ENCODE data around the gene SNX9.
"Not testable (repeated sequence)": the region's sequence is repeated elsewhere in the genome, so short reads cannot be mapped to it uniquely, and the experiment has no call there.

Gene SNX9

DNA sequence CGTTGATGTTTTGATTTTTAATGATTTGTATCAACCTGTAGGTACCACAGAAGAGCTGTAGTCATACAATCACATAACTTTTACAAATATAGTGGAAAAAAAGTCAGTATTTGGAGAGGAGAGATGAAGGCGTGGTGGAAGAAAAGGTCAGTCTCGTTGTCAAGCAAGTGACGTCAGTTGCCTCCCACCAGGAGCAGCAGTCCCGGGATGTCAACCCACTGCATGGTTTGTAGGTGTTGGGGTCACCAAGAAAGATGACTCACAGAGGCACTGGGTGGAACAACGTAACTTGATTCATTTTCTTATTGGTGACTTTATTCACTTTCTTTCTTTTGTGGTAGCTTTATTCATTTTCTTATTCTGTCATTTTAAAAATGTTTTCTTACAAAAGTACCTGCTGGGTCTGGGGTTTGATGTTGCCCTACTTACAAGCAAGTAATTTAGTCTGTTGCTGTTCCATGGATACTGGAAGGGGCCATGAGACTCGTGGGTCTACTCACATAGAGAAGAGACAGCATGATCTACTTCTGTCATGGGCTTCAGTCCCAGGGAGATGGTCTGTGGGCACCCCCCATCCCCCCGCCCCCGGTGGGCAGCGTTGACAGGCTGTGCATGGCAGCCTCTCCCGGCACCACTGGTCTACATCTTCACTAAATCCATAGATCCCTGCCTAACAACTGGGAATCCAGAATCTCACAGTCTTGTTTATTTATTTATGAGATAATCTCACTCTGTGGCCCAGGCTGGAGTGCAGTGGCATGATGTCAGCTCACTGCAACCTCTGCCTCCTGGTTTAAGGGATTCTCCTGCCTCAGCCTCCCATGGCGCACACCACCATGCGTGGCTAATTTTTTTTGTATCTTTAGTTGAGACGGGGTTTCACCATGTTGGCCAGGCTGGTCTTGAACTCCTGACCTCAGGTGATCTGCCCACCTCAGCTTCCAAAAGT, 122.2 kb downstream of the SNX9 start:
- DNase-seq (ENCODE audit: insufficient read length, low spot score) (no peak), FAIRE-seq (no peak)

DNA sequence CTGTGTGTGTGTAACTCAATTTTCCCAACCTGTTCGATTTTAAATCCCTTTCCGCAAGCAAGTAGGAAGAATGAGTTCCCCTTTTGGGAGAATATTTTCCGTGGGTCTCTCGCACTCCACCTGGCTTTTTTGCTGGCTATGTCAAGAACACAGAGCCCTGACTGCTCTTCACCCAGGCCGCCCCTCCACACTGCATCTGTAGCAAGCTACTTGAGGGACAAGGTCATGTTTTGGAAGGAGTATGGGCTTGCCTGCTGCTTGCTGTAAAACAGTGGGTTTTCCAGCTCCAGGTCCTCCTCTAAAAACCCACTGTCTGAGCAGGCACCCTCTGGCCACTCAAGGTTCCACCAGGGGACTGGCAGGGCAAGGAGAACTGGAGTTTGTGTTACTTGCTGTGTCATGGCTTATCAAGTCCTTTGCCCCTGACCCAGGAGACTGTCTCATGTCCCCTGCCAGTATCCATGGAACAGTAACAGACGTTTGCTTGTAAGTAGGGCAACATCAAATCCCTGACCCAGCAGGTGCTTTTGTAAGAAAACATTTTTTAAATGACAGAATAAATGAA, 123.1 kb downstream of the SNX9 start:
- DNase-seq (ENCODE audit: insufficient read length, low spot score) (no peak), FAIRE-seq (no peak)

DNA sequence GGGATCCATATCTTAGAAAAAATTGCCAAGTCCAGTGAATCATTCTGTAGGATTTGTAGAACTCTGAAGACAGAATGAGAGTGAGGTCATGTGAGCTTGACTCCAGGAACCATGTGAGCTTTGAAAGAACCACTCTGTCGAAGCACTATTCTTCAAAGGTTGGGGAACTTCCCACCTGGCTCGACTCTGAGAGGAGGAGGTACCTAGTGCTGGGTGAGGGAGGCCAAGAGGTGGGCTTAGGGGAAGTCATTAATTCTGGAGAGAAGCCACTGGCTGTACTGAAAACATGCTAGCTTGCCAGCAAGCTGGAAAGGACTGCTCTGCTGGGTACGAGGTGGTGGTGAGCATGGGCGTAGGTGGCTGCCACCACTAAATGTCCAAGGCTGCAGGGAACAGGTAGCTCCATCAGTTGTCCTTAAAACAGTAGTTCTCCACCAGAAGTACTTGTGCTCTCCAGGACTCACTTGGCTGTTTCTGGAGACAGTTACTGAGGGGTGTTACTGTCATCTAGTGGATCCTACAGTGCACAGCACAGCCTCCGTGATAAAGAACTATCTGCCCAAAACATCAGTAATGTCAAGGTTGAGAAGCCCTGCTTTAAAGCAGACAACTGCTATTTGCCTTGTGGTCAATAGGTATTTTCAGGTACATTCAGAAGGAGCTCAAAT, 124.0 kb downstream of the SNX9 start:
- peak; percentile 31 for DNase-seq (ENCODE audit: insufficient read length, low spot score)
- no peak for FAIRE-seq

DNA sequence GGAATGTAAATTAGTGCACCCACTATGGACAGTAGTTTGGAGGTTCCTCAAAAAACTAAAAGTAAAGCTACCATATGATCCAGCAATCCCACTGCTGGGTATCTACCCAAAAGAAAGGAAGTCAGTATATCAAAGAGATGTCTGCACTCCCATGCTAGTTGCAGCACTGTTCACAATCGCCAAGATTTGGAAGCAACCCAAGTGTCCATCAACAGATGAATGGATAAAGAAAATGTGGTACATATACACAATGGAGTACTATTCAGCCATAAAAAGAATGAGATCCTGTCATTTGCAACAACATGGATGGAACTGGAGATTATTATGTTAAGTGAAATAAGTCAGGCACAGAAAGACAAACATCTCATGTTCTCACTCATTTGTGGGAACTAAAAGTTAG, 127.9 kb downstream of the SNX9 start:
- not testable (repeated sequence) for DNase-seq (ENCODE audit: insufficient read length, low spot score); FAIRE-seq

- FAIRE-seq (no peak), DNase-seq (ENCODE audit: insufficient read length, low spot score) (no peak)
Observed at GRCh38 chr6:157951828-157952227, 128.8 kb downstream of the SNX9 start.

GRCh38 chr6:157952861-157953351, 129.9 kb downstream of the SNX9 start:
- no peak for DNase-seq (ENCODE audit: insufficient read length, low spot score)
- no peak for FAIRE-seq

- FAIRE-seq (no peak), DNase-seq (ENCODE audit: insufficient read length, low spot score) (no peak)
Observed at GRCh38 chr6:157953580-157954091, 130.6 kb downstream of the SNX9 start.

DNA sequence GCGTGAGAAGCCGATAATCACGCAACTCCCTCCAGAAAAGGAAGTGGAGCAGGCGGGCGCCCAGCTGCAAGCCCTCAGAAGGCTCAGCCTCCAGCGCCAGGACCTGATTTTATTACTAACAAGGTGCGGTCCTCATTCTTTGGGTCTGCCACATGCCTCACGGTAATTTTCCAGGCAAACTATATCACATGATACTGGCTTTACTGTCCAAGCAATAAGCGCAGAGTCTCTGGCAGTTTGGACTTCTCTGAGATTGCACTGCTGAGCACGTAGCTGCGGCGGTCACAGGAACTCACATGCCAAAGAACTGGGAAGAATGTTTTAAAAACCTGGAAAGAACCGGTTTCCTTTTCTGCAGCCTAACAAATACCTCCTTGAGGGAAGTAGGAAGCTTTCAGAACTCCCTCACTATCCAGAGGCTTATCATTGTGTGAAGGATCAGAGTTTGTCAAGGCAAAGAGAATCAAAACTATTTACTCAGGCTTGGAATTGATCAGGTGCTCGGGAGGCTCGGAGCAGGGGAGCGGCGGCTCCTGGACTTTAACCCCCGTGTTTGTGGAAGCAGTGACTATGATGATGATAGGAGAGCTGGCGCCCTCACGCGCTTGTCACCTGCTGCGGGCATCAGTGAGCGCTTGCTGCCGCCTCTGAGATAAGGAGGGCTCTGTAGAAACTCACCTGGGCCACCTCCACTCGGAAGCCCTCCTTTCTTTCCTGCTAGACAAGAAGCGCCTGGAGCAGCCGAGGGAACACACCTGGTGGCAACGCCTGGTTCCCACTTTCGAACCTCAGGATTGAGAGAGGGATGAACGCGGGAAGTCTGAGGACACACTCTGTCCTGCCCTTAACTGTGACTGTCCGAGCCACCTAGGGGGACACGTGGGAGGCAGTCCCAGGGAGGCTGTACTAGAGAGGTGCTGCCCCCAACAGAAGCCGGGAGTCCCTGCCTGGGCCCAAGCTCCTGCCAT, 131.4 kb downstream of the SNX9 start:
- FAIRE-seq = no peak

DNA sequence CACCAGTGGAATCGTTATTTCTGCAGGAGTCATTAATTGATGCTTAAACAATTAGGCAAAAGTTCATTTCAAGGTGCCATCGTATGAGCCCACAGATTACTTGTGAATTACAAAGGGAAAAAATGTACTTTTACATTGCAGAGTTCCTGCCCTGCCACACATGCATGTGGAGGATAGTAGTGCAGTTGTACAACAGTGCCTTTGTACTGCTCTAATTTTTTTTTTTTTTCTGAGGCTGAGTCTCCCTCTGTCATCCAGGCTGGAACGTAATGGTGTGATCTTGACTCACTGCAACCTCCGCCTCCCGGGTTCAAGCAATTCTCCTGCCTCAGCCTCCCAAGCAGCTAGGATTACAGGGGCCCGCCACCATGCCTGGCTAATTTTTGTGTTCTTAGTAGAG, 132.6 kb downstream of the SNX9 start:
- DNase-seq (ENCODE audit: insufficient read length, low spot score) = no peak
- no peak for FAIRE-seq

More for the DNA sequence above, 131.4 kb downstream of the SNX9 start:
- no peak for DNase-seq (ENCODE audit: insufficient read length, low spot score)

DNA sequence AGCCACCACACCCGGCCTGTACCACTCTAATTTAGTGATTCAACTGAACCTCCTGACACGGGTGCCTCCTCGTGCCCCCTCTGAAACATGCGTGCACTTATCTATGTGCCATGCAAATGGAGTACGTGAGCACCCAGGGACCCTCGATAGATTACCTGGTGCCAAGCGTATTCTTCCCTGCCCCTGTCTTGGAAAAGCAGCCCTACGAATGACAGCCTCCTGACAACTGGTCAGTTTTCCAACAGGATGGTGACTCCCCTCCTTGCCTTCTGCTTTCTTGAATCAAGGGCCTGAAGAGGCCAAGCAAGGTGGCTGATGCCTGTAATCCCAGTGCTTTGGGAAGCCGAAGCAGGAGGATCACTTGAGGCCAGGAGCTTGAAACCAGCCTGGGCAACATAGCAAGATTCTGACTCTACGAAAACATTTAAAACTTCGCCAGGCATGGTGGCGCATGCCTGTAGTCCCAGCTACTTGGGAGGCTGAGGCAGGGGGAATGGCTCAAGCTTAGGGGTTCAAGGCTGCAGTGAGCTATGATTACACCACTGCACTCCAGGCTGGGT, 133.2 kb downstream of the SNX9 start:
- DNase-seq (ENCODE audit: insufficient read length, low spot score) (no peak), FAIRE-seq (no peak)

DNA sequence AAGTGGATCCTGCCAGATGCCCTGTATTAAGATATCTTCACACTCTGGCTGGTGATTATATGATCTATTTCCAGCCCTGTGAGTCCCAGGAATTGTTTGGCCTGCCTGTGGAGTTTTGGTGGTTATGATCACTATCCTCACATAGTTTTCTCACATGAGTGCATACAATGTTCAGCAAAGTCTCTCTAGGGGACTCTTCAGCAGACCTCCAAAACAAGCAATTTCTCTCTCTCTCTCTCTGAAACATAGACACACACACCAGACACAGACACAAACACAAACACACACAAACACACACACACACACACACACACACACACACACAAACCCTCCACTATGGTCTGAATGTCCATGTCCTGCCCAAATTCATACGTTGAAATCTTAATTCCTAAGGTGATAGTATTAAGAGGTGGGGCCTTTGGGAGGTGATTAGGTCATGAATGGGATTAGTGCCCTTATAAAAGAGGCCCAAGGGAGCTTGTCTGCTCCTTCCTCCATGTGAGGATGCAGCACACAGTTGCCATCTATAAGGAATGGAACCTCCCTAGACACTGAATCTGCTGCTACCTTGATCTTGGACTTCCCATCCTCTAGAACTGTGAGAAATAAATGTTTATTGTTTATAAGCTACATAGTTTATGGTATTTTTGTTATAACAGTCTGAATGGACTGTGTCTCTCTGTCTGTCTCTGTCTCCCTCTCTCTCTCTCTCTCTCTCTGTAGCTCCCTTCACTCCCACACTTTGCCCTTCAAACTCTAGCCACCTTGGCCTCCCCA, 136.6 kb downstream of the SNX9 start:
- DNase-seq (ENCODE audit: insufficient read length, low spot score) (no peak), FAIRE-seq (no peak)

- FAIRE-seq (no peak), DNase-seq (ENCODE audit: insufficient read length, low spot score) (no peak)
Observed at GRCh38 chr6:157961153-157961831, 138.2 kb downstream of the SNX9 start.

DNA sequence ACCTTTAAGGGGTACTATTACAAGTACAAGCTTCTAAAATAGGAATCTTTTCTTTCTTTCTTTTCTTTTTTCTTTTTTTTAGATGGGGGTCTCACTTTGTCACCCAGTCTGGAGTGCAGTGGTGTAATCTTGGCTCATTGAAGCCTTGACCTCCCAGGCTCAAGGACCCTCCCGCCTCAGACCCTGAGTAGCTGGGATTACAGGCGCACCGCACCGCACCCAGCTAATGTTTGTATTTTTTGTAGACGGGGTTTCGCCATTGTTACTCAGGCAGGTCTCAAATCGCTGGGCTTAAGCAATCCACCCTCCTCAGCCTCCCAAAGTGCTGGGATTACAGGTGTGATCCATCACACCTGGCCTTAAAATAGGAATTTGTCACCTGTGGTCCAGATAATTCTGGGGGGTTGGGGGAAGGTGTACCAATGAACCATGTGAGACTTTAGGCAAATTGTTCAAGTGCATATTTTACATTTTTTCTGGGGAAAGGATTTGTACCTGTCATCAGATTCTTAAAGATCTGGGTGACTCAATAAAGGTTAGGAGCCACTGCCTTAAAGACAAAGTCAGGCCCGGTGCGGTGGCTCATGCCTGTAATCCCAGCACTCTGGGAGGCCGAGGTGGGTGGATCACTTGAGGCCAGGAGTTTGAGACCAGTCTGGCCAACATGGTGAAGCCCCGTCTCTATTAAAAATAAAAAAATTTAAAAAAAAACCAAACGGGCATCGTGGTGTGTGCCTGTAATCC, 139.0 kb downstream of the SNX9 start:
- DNase-seq (ENCODE audit: insufficient read length, low spot score) = no peak
- no peak for FAIRE-seq

GRCh38 chr6:157962601-157963302, 139.7 kb downstream of the SNX9 start:
- FAIRE-seq (peak; percentile 36), DNase-seq (ENCODE audit: insufficient read length, low spot score) (peak; percentile 53)

- DNase-seq (ENCODE audit: insufficient read length, low spot score) = no peak
- no peak for FAIRE-seq
Observed at GRCh38 chr6:157964100-157964499, 141.1 kb downstream of the SNX9 start.

- DNase-seq (ENCODE audit: insufficient read length, low spot score) = no peak
- FAIRE-seq = no peak
Observed at GRCh38 chr6:157965387-157965786, 142.3 kb downstream of the SNX9 start.

DNA sequence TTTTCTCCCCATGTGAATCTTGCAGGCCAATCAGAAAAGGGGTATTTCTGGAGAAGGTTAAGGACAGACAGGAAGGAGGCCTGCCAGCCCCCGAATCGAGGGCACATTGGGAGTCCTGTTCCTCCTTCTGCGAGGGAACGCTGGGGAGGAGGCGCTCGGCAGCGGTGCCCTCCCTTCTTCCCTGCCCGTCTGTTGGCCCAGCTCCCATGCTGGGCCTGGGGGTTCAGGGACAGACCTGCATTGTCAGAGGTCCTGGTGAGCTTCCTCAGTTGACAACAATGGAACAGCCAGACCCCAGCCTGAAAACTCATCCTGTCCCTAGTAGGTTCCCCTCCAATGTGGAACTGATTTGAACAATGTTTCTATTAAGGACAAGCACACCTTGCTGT, 143.5 kb downstream of the SNX9 start:
- DNase-seq (ENCODE audit: insufficient read length, low spot score) (no peak), FAIRE-seq (no peak)
